D721Med (cell line): Measurements from ENCODE around the gene BST2.
A peak's percentile ranks its signal among the peaks of the same experiment; 100 is the strongest.

Experiments used
- DNase-seq: peaks from one replicate; pipeline ENCODE4 v3.0.0; 2011; ENCODE audit warnings: low spot score; ENCODE audit not compliant: insufficient read length
- FAIRE-seq: peaks from 2 replicates; lab custom pipeline; 2011; peaks lifted over from hg19 to GRCh38; lab: Jason Lieb, UNC
- CTCF ChIP-seq: IDR thresholded peaks from 2 replicates; pipeline ENCODE4 v1.5.1; 2012; ENCODE audit warnings: mild to moderate bottlenecking, control low read depth; ENCODE audit not compliant: insufficient read depth; ENCODE audit errors: missing control alignments

BST2 gene

GRCh38 chr19:17394891-17395415 lies 10.5 kb downstream of the BST2 start:
- DNase-seq, result peak; percentile 93
- peak; percentile 84 for TF ChIP-seq CTCF
- FAIRE-seq, result peak; percentile 21

- no peak for FAIRE-seq
- no peak for DNase-seq
- no peak for TF ChIP-seq CTCF
Measured at GRCh38 chr19:17393914-17394313, 11.5 kb downstream of the BST2 start, which contains the start of gene CCDC194. Gene CCDC194 (minus strand): TSS chr19:17394196. CDS start chr19:17394158, 38 bp downstream.

- no peak for FAIRE-seq
- DNase-seq, result no peak
- no peak for TF ChIP-seq CTCF
Measured at GRCh38 chr19:17393002-17393401, 12.4 kb downstream of the BST2 start.

GRCh38 chr19:17391371-17392151 lies 13.9 kb downstream of the BST2 start:
- FAIRE-seq (no peak), DNase-seq (no peak)
- TF ChIP-seq CTCF, result no peak

- DNase-seq (peak; percentile 97), FAIRE-seq (no peak)
- peak; percentile 68 for TF ChIP-seq CTCF
Measured at GRCh38 chr19:17390665-17391370, 14.6 kb downstream of the BST2 start.

GRCh38 chr19:17389957-17390664 lies 15.3 kb downstream of the BST2 start:
- FAIRE-seq, result no peak
- DNase-seq, result no peak
- TF ChIP-seq CTCF, result peak; percentile 16
